IMR-90 (cell line): Measurements from ENCODE around the gene C9orf50. TPM values are rescaled to one million over a fixed set of nuclear protein-coding genes. Genes with fewer than 3 reads are reported as not detected.
A peak's percentile ranks its signal among the peaks of the same experiment; 100 is the strongest.

Source experiments
- ATAC-seq: fragments of 200-7000 bp; cut with Tn5 transposase; 2 replicates; pipeline ENCODE4 v1.9.1; 2020; ENCODE audit warnings: low read depth, mild to moderate bottlenecking, moderate library complexity
- BruUV-seq: library from RNA; stranded (reverse); fragments of 400-500 nt; replicated peaks from 2 replicates; lab custom pipeline; 2021; lab: Mats Ljungman, UMichigan
- CTCF ChIA-PET: fragments of 300-600 bp; formaldehyde crosslinking; extraction: SDS; loops from one replicate; lab custom pipeline; 2021; ENCODE audit warnings: antibody characterized with exemption; lab: Yijun Ruan, JAX
- POLR2A ChIA-PET: fragments of 300-600 bp; sonication (Branson Sonifier 250); formaldehyde crosslinking; loops from one replicate; lab custom pipeline; 2022; ENCODE audit warnings: antibody characterized with exemption; ENCODE audit not compliant: unreplicated experiment; lab: Charles Lee
- DNase-seq: peaks from one replicate; pipeline ENCODE4 v3.0.0; 2013
- H2AFZ ChIP-seq: replicated peaks from 2 replicates; pipeline ENCODE3; 2013; ENCODE audit warnings: low read length, mild to moderate bottlenecking; ENCODE audit not compliant: poor library complexity
- H2AK5ac ChIP-seq: 2 replicates; pipeline ENCODE4 v1.6.1; 2013; ENCODE audit warnings: low read depth, low read length, inconsistent platforms
- H2AK9ac ChIP-seq: replicated peaks from 2 replicates; pipeline ENCODE3; 2013; ENCODE audit warnings: mild to moderate bottlenecking, low read depth, low read length, moderate library complexity; ENCODE audit not compliant: poor library complexity
- H2BK120ac ChIP-seq: 2 replicates; pipeline ENCODE4 v1.6.1; 2013; ENCODE audit warnings: low read depth, low read length, inconsistent platforms
- H2BK15ac ChIP-seq: 3 replicates; pipeline ENCODE4 v1.6.1; 2013; ENCODE audit warnings: low read depth, low read length, inconsistent platforms
- H2BK20ac ChIP-seq: 2 replicates; pipeline ENCODE4 v1.6.1; 2013; ENCODE audit warnings: low read depth, mild to moderate bottlenecking, inconsistent platforms, low read length, moderate library complexity
- H2BK5ac ChIP-seq: 2 replicates; pipeline ENCODE4 v1.6.1; 2013; ENCODE audit warnings: mild to moderate bottlenecking, low read depth, low read length, inconsistent platforms; ENCODE audit not compliant: poor library complexity, severe bottlenecking
- H3K14ac ChIP-seq: replicated peaks from 2 replicates; pipeline ENCODE4 v1.6.1; 2013; ENCODE audit warnings: low read depth, low read length, inconsistent platforms
- H3K18ac ChIP-seq: 2 replicates; pipeline ENCODE4 v1.6.1; 2013; ENCODE audit warnings: low read depth, low read length, control low read depth
- H3K23ac ChIP-seq: 2 replicates; pipeline ENCODE4 v1.6.1; 2013; ENCODE audit warnings: low read depth, low read length, inconsistent platforms
- H3K27ac ChIP-seq: 2 replicates; pipeline ENCODE4 v1.5.1; 2013; ENCODE audit warnings: mild to moderate bottlenecking, control low read depth, low read length; ENCODE audit not compliant: insufficient read depth
- H3K27me3 ChIP-seq: 2 replicates; pipeline ENCODE4 v1.6.1; 2013; ENCODE audit warnings: low read length; ENCODE audit not compliant: control insufficient read depth, insufficient read depth
- H3K36me3 ChIP-seq: 2 replicates; pipeline ENCODE4 v1.6.1; 2013; ENCODE audit warnings: low read length, mixed read lengths; ENCODE audit not compliant: control insufficient read depth, insufficient read depth
- H3K4ac ChIP-seq: 2 replicates; pipeline ENCODE4 v1.6.1; 2013; ENCODE audit warnings: low read depth, low read length, inconsistent platforms
- H3K4me1 ChIP-seq: 2 replicates; pipeline ENCODE4 v1.6.1; 2013; ENCODE audit warnings: low read length, mixed read lengths; ENCODE audit not compliant: control insufficient read depth, insufficient read depth
- H3K4me2 ChIP-seq: 2 replicates; pipeline ENCODE4 v1.6.1; 2013; ENCODE audit warnings: low read depth, mild to moderate bottlenecking, control low read depth, low read length, moderate library complexity
- H3K4me3 ChIP-seq: 2 replicates; pipeline ENCODE4 v1.5.1; 2013; ENCODE audit warnings: low read depth, mild to moderate bottlenecking, control low read depth, low read length, moderate library complexity; ENCODE audit not compliant: insufficient read depth
- H3K56ac ChIP-seq: 2 replicates; pipeline ENCODE4 v1.6.1; 2013; ENCODE audit warnings: low read length, inconsistent platforms; ENCODE audit not compliant: insufficient read depth; ENCODE audit errors: extremely low read depth
- H3K79me1 ChIP-seq, 2 experiments: 2 replicates each; pipeline ENCODE4 v1.6.1; 2013; ENCODE audit warnings: low read length in 2 of 2, inconsistent platforms in 1 of 2, low read depth in 1 of 2
- H3K9ac ChIP-seq: 2 replicates; pipeline ENCODE4 v1.6.1; 2013; ENCODE audit warnings: low read depth, low read length, control low read depth
- H3K9me1 ChIP-seq: 2 replicates; pipeline ENCODE4 v1.6.1; 2013; ENCODE audit warnings: low read length, inconsistent platforms; ENCODE audit not compliant: insufficient read depth
- H3K9me3 ChIP-seq: 2 replicates; pipeline ENCODE4 v1.6.1; 2013; ENCODE audit warnings: low read length; ENCODE audit not compliant: control insufficient read depth, insufficient read depth
- H4K20me1 ChIP-seq: 2 replicates; pipeline ENCODE4 v1.6.1; 2013; ENCODE audit warnings: low read length, inconsistent platforms; ENCODE audit not compliant: insufficient read depth
- H4K5ac ChIP-seq: 2 replicates; pipeline ENCODE4 v1.6.1; 2013; ENCODE audit warnings: mild to moderate bottlenecking, low read depth, low read length, control low read depth
- H4K8ac ChIP-seq, 2 experiments: 2 replicates each; pipeline ENCODE4 v1.6.1; 2013; ENCODE audit warnings: low read depth in 2 of 2, low read length in 2 of 2, control low read depth in 1 of 2, inconsistent platforms in 1 of 2
- H4K91ac ChIP-seq: 2 replicates; pipeline ENCODE4 v1.6.1; 2013; ENCODE audit warnings: low read depth, low read length, inconsistent platforms; ENCODE audit not compliant: insufficient read depth
- BHLHE40 ChIP-seq: fragments of 150-350 bp; IDR thresholded peaks from 2 replicates; pipeline ENCODE4 v1.6.1; 2016; ENCODE audit warnings: mild to moderate bottlenecking, low read depth, low read length
- FOS ChIP-seq: fragments of 150-350 bp; IDR thresholded peaks from 2 replicates; pipeline ENCODE4 v1.6.1; 2016; ENCODE audit warnings: low read depth, low read length
- MAFK ChIP-seq: IDR thresholded peaks from 2 replicates; pipeline ENCODE4 v1.6.1; 2012; ENCODE audit warnings: low read depth, low read length, improper control_type of control experiment
- MAZ ChIP-seq: IDR thresholded peaks from 2 replicates; pipeline ENCODE4 v1.6.1; 2012; ENCODE audit warnings: low read depth, mild to moderate bottlenecking, low read length, improper control_type of control experiment, moderate library complexity, borderline replicate concordance
- MXI1 ChIP-seq: IDR thresholded peaks from 2 replicates; pipeline ENCODE4 v1.6.1; 2012; ENCODE audit warnings: low read depth, mild to moderate bottlenecking, low read length, moderate library complexity, borderline replicate concordance
- NFE2L2 ChIP-seq: fragments of 150-350 bp; IDR thresholded peaks from 2 replicates; pipeline ENCODE4 v1.6.1; 2016; ENCODE audit warnings: low read depth, mild to moderate bottlenecking, low read length
- POLR2A ChIP-seq: IDR thresholded peaks from 2 replicates; pipeline ENCODE4 v1.6.1; 2012; ENCODE audit warnings: mild to moderate bottlenecking, low read depth, low read length
- whole genome bisulfite sequencing, 2 experiments: methylation state at CpG; one replicate each; pipeline versions ENCODE4 v1.1.5 to v1.1.7; 2013; ENCODE audit warnings: missing lambda C conversion rate in 2 of 2; ENCODE audit not compliant: insufficient read length in 1 of 2; ENCODE audit errors: extremely low coverage in 2 of 2; 5-methylcytosine and 5-hydroxymethylcytosine counted together
- dilution Hi-C: fragments of 300-500 bp; cut with HindIII; formaldehyde crosslinking; loops from one replicate; pipeline ENCODE4 v1.14.3; 2018; ENCODE audit warnings: low sequenced_read_pairs; ENCODE audit not compliant: unreplicated experiment
- in situ Hi-C: fragments of 300-500 bp; cut with MboI; formaldehyde crosslinking; loops from 3 replicates; pipeline ENCODE4 v1.14.3; 2019; ENCODE audit warnings: low sequenced_read_pairs, inconsistent platforms, mixed read lengths
- intact Hi-C: fragments of 100-400 bp; cut with micrococcal nuclease; formaldehyde crosslinking; loops from 2 replicates; pipeline ENCODE4 v1.10.0; 2022
- polyA plus RNA-seq, 3 experiments: library from polyadenylated mRNA; depleted of rRNA; stranded (reverse); fragments of >200 nt; gene quantifications; 2 replicates each; pipeline ENCODE4 v1.2.3, GENCODE V29; 2012; ENCODE audit warnings: low replicate concordance in 1 of 3
- total RNA-seq: library from RNA; depleted of rRNA; stranded (reverse); fragments of >200 nt; gene quantifications from 2 replicates; pipeline ENCODE4 v1.2.3, GENCODE V29; 2012
- TF ChIP-seq, protein P1 (sequence below): conservative IDR thresholded peaks from 2 replicates; pipeline ENCODE4 v1.5.1; 2012; ENCODE audit warnings: mild to moderate bottlenecking, low read depth, low read length, improper control_type of control experiment

The C9orf50 gene
- total and polyA plus RNA-seq, 2 of the 4 experiments (the other 2 are of a cell fraction) = 0.09 TPM; not detected in 1

DNA sequence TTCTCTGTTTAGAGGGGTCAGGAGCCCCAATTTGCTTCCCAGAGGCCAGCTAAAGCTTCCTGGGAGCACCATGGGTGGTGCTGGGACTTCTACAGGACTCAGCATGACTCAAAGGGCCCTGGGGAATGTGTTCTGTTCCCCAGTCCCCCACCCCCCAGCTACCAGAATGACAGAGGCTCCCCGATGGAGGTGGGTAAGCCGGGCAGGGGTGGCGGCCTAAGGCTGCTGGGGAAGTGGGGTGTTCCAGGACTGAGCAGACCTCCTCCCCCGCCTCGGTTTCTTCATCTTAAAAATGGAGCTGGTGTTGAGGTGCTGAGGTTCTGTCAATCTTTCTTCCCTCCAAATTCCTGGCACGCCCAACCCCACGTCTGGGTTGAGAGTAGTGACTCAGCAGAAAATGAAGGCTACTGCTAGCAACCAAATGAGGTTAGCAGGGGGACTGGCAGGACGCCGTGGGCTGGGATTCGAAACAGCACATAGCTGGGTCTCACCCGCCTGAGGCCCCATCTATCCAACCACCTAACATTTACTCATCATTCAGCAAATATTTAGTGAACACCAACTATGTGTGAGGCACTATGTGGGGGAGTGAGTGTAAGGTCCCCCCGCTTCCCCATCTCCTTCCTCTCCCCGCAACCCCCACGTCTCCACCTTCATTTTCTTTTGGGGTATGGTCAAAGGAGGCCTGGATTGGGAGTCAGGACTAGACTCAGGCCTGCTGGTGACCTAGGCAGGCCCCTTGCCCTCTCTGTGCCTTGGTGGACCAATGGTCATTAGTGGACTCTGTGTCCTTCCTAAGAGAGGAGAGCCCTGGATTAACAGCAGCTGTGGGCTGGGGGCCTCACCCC is 50.2 kb downstream of the C9orf50 start:
- H3K9ac ChIP-seq = peak overlapping the region; percentile 62
- TF ChIP-seq, protein P1, sequence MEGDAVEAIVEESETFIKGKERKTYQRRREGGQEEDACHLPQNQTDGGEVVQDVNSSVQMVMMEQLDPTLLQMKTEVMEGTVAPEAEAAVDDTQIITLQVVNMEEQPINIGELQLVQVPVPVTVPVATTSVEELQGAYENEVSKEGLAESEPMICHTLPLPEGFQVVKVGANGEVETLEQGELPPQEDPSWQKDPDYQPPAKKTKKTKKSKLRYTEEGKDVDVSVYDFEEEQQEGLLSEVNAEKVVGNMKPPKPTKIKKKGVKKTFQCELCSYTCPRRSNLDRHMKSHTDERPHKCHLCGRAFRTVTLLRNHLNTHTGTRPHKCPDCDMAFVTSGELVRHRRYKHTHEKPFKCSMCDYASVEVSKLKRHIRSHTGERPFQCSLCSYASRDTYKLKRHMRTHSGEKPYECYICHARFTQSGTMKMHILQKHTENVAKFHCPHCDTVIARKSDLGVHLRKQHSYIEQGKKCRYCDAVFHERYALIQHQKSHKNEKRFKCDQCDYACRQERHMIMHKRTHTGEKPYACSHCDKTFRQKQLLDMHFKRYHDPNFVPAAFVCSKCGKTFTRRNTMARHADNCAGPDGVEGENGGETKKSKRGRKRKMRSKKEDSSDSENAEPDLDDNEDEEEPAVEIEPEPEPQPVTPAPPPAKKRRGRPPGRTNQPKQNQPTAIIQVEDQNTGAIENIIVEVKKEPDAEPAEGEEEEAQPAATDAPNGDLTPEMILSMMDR = no peak
- peak; percentile 18; the same call in 1 of the 2 replicates for TF ChIP-seq MAZ
- peak; percentile 95 for TF ChIP-seq MAFK
- TF ChIP-seq BHLHE40 = 0 out of 2 replicates have a peak, but pooled peaks have one; percentile 15
- TF ChIP-seq MXI1 = no peak
- peak; percentile 100 for TF ChIP-seq NFE2L2
- peak; percentile 41 for TF ChIP-seq FOS
- 0 out of 2 replicates have a peak, but pooled peaks have one; percentile 19 for TF ChIP-seq POLR2A
- no peaks in the 10 kb centered on the region for H4K20me1 ChIP-seq
- peak overlapping the region; percentile 100 for H2AK5ac ChIP-seq
- peak overlapping the region; percentile 99 for H3K4ac ChIP-seq
- BruUV-seq = no TSS peak
- H3K56ac ChIP-seq = peak overlapping the region; percentile 94
- DNase-seq (peak; percentile 90), ATAC-seq (peak; percentile 35)
- no peaks in the 10 kb centered on the region for H3K27me3 ChIP-seq
- H3K4me3 ChIP-seq = no peak overlapping the region
- peak overlapping the region; percentile 99 for H4K91ac ChIP-seq
- peak overlapping the region; percentile 91 for H3K27ac ChIP-seq
- in situ Hi-C loops = no loop called here
- H3K18ac ChIP-seq = peak overlapping the region; percentile 82
- intact Hi-C loops = no loop called here
- H2BK15ac ChIP-seq = peak overlapping the region; percentile 100
- H2AK9ac ChIP-seq = peak overlapping the region; percentile 88
- peak overlapping the region; percentile 100 for H2BK120ac ChIP-seq
- POLR2A ChIA-PET = interaction anchor here (0.7 to 1.3 kb wide), 3 partner anchors 75 to 397 kb away, joined by 3 to 5 read pairs (median 4); no protein-coding TSS in a partner anchor
- H3K4me2 ChIP-seq = 0 out of 2 replicates have a peak overlapping the region, but pooled peaks have one; percentile 8
- peaks cover 35% of the 10 kb centered on the region for H3K4me1 ChIP-seq
- no peaks in the 10 kb centered on the region for H3K36me3 ChIP-seq
- no CpG with 5 or more reads among the region's 14 CpGs for WGBS, 2 experiments
- peaks cover 0 to 29% of the 10 kb centered on the region in 2 experiments; a peak in 2 of 4 replicates for H3K79me1 ChIP-seq
- H3K9me1 ChIP-seq = peaks cover 19% of the 10 kb centered on the region
- peak overlapping the region; percentile 98 for H2BK5ac ChIP-seq
- peaks cover 2% of the 10 kb centered on the region for H3K9me3 ChIP-seq
- peak overlapping the region; percentile 98 for H2BK20ac ChIP-seq
- dilution Hi-C loops = no loop called here
- H3K23ac ChIP-seq = peak overlapping the region; percentile 92
- CTCF ChIA-PET = interaction anchor here (0.6 to 1.5 kb wide), 5 partner anchors 76 to 579 kb away, joined by 3 to 5 read pairs (median 3); no protein-coding TSS in a partner anchor
- H3K14ac ChIP-seq = peak overlapping the region; percentile 82
- peak overlapping the region; percentile 94 to 98 for H4K8ac ChIP-seq
- H4K5ac ChIP-seq = peak overlapping the region; percentile 97
- peak overlapping the region; percentile 90 for H2AFZ ChIP-seq
